Ascending aorta (tissue), 2 donors: ENCODE results near the gene CYP17A1. TPM values are rescaled to one million over a fixed set of nuclear protein-coding genes. Genes with fewer than 3 reads are reported as not detected.

ENCODE experiments used
- DNase-seq, 2 donors: peaks; one replicate each; pipeline ENCODE4 v3.0.0-alpha.2; 2019; ENCODE audit warnings: low spot score in 2 of 2
- H3K27ac ChIP-seq, 2 donors: fragments of 200-600 bp; sonication (generic); one replicate each; pipeline ENCODE4 v1.5.1; 2016 to 2017; ENCODE audit warnings: mild to moderate bottlenecking in 1 of 2
- H3K27me3 ChIP-seq: fragments of 200-600 bp; sonication (generic); one replicate; pipeline ENCODE4 v1.5.1; 2017
- H3K36me3 ChIP-seq, 2 donors: fragments of 200-600 bp; sonication (generic); one replicate each; pipeline ENCODE4 v1.5.1; 2016
- H3K4me1 ChIP-seq, 2 donors: fragments of 200-600 bp; sonication (generic); one replicate each; pipeline ENCODE4 v1.5.1; 2016 to 2017; ENCODE audit warnings: mild to moderate bottlenecking in 1 of 2
- H3K4me3 ChIP-seq, 2 donors: fragments of 200-600 bp; sonication (generic); one replicate each; pipeline ENCODE4 v1.5.1; 2016 to 2017; ENCODE audit warnings: mild to moderate bottlenecking in 1 of 2
- H3K9me3 ChIP-seq, 2 donors: fragments of 200-600 bp; sonication (generic); one replicate each; pipeline ENCODE4 v1.5.1; 2016
- CTCF ChIP-seq, 3 experiments: fragments of 200-600 bp in 2 of 3; fragments of 450-650 bp in 1 of 3; sonication (generic) in 2 of 3; IDR thresholded peaks; one replicate each; pipeline ENCODE4 v1.5.1; 2016 to 2019; ENCODE audit warnings: antibody characterized with exemption in 3 of 3, mild to moderate bottlenecking in 1 of 3, moderate library complexity in 1 of 3
- intact Hi-C: fragments of 100-400 bp; cut with DNase I; formaldehyde crosslinking; loops from one replicate; pipeline ENCODE4 v1.15.1; 2023
- total RNA-seq: library from RNA; depleted of rRNA; stranded (reverse); fragments of >200 nt; gene quantifications from one replicate; pipeline ENCODE4 v1.1.0, GENCODE V29; 2016

CYP17A1 gene
- total RNA-seq: 116 TPM

- Histone ChIP-seq H3K4me3 (no peak within 1 kb of the TSS), H3K27me3 (no peaks in the 10 kb centered on the region), H3K27ac (no peak within 1 kb of the TSS), H3K4me1 (peaks cover 0 to 4% of the 10 kb centered on the region in 2 donors), H3K36me3 (no peaks in the 10 kb centered on the region), H3K9me3 (peaks cover 0 to 5% of the 10 kb centered on the region in 2 donors)
- no peak for TF ChIP-seq CTCF (IDR thresholded peaks at IDR 0.05)
- intact Hi-C loops: loop anchor here (5.0 to 10.0 kb wide), 2 partner anchors 230 to 498 kb away; no protein-coding TSS in a partner anchor
- DNase-seq: no peak
Measured at GRCh38 chr10:102837230-102837721, at the start of gene CYP17A1. Gene CYP17A1 (minus strand): TSS chr10:102837413. CDS start chr10:102837361, 52 bp downstream.

- Histone ChIP-seq H3K36me3 (peaks cover 0 to 4% of the 10 kb centered on the region in 2 donors), H3K27ac (no peak overlapping the region), H3K4me3 (no peak overlapping the region), H3K9me3 (no peaks in the 10 kb centered on the region), H3K27me3 (no peaks in the 10 kb centered on the region), H3K4me1 (no peaks in the 10 kb centered on the region)
- no peak for TF ChIP-seq CTCF (IDR thresholded peaks at IDR 0.05)
- no peak for DNase-seq
- intact Hi-C loops: no loop called here
Measured at GRCh38 chr10:102880256-102880655, 43.0 kb upstream of the CYP17A1 start.

- no peak for TF ChIP-seq CTCF (IDR thresholded peaks at IDR 0.05)
- H3K4me3 ChIP-seq: no peak overlapping the region
- DNase-seq: no peak
- intact Hi-C loops: no loop called here
- no peaks in the 10 kb centered on the region for H3K4me1 ChIP-seq
- H3K36me3 ChIP-seq: peaks cover 4 to 5% of the 10 kb centered on the region in 2 donors
- H3K27me3 ChIP-seq: no peaks in the 10 kb centered on the region
- no peaks in the 10 kb centered on the region for H3K9me3 ChIP-seq
- no peak overlapping the region for H3K27ac ChIP-seq
Measured at GRCh38 chr10:102878629-102879028, 41.4 kb upstream of the CYP17A1 start.

- H3K27me3 ChIP-seq: no peaks in the 10 kb centered on the region
- DNase-seq: no peak
- no peaks in the 10 kb centered on the region for H3K9me3 ChIP-seq
- peaks cover 4 to 5% of the 10 kb centered on the region in 2 donors for H3K36me3 ChIP-seq
- no peak for TF ChIP-seq CTCF (IDR thresholded peaks at IDR 0.05)
- H3K4me3 ChIP-seq: no peak overlapping the region
- intact Hi-C loops: no loop called here
- H3K4me1 ChIP-seq: no peaks in the 10 kb centered on the region
- H3K27ac ChIP-seq: no peak overlapping the region
Measured at GRCh38 chr10:102876747-102877153, 39.5 kb upstream of the CYP17A1 start.

- peaks cover 0 to 5% of the 10 kb centered on the region in 2 donors for H3K4me1 ChIP-seq
- no peak for TF ChIP-seq CTCF (IDR thresholded peaks at IDR 0.05)
- DNase-seq: no peak
- peaks cover 0 to 5% of the 10 kb centered on the region in 2 donors for H3K36me3 ChIP-seq
- intact Hi-C loops: no loop called here
- H3K9me3 ChIP-seq: no peaks in the 10 kb centered on the region
- no peaks in the 10 kb centered on the region for H3K27me3 ChIP-seq
- no peak overlapping the region for H3K4me3 ChIP-seq
- no peak overlapping the region for H3K27ac ChIP-seq
Measured at GRCh38 chr10:102872163-102872562, 35.0 kb upstream of the CYP17A1 start.

DNA sequence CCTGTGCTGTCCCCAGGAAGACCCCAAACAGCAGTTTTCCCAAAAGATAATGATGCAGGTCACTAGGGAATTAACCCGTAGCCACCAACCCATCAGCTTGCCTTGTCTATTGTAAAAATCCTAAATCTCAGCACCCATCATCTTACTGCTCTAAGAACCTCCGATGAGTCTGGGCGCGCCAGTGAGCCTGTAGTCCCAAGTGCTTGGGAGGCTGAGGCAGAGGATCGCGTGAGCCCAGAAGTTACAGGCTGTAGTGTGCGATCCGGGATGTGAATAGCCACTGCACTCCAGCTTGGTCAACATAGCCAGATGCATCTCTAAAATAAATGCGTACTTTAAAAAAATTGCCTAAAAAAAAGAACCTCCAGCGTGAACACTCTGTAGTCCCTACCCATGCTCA lies 33.0 kb upstream of the CYP17A1 start:
- Histone ChIP-seq H3K9me3 (no peaks in the 10 kb centered on the region), H3K27ac (no peak overlapping the region), H3K36me3 (peaks cover 0 to 5% of the 10 kb centered on the region in 2 donors), H3K4me3 (peak overlapping the region; percentile 63 to 64), H3K4me1 (peaks cover 0 to 5% of the 10 kb centered on the region in 2 donors), H3K27me3 (no peaks in the 10 kb centered on the region)
- TF ChIP-seq CTCF (IDR thresholded peaks at IDR 0.05): no peak
- intact Hi-C loops: no loop called here
- no peak for DNase-seq
